Measurements from ENCODE around the gene CEBPA. TPM values are rescaled to one million over a fixed set of nuclear protein-coding genes. Genes with fewer than 3 reads are reported as not detected.

Gene CEBPA
- total RNA-seq, 1 experiment from 2014 or later = 3.2 TPM

- H3K79me2 ChIP-seq (ENCODE audit: insufficient read depth, low read length) = no peaks in the 10 kb centered on the region
- no peaks in the 10 kb centered on the region for H3K9me3 ChIP-seq (ENCODE audit: control insufficient read depth, low read depth, low read length)
- no peak overlapping the region for H2BK5ac ChIP-seq (ENCODE audit: insufficient read length, low read length)
- H3K9me3 Mint-ChIP-seq = peaks cover 4 to 5% of the 10 kb centered on the region in 2 experiments; a peak in 2 of 5 replicates
- no peak overlapping the region for H3K27ac ChIP-seq (ENCODE audit: insufficient read length, low read depth, low read length)
- peaks cover 0 to 1% (median 0%) of the 10 kb centered on the region in 3 experiments; a peak in 3 of 7 replicates for H3K36me3 Mint-ChIP-seq (ENCODE audit: insufficient read depth in 1 of 3, low read depth in 3 of 3)
- H3T11ph ChIP-seq (ENCODE audit: low read length) = no peak overlapping the region
- H3K4ac ChIP-seq (ENCODE audit: low read depth, low read length) = no peak overlapping the region
- TF ChIP-seq CTCF (conservative IDR thresholded peaks at IDR 0.05) = no peak
- peaks cover 3% of the 10 kb centered on the region for H3K27me3 Mint-ChIP-seq (ENCODE audit: low read depth)
- H3K56ac ChIP-seq (ENCODE audit: insufficient read length, low read depth, low read length) = no peak overlapping the region
- H4K5ac ChIP-seq (ENCODE audit: insufficient read length, low read depth, low read length) = no peak overlapping the region
- H3K23me2 ChIP-seq (ENCODE audit: insufficient read length, low read depth, low read length, poor library complexity, severe bottlenecking) = no peaks in the 10 kb centered on the region
- H3K14ac ChIP-seq (ENCODE audit: insufficient read depth, low read length) = no peak overlapping the region
- DNase-seq = no peak
- H3K27ac Mint-ChIP-seq = no peak overlapping the region
- WGBS (ENCODE audit: extremely low coverage, insufficient read length, low lambda C conversion rate) = no CpG with 5 or more reads among the region's 7 CpGs
- peaks cover 0 to 3% of the 10 kb centered on the region in 2 experiments; a peak in 2 of 4 replicates for H3K4me1 Mint-ChIP-seq
- H3K18ac ChIP-seq (ENCODE audit: insufficient read length, low read depth, low read length) = no peak overlapping the region
- H3K79me1 ChIP-seq (ENCODE audit: insufficient read depth, low read depth, low read length, poor library complexity, severe bottlenecking) = no peaks in the 10 kb centered on the region
- no peak overlapping the region for H2AFZ ChIP-seq (ENCODE audit: low read length)
- no peak overlapping the region for H2AK5ac ChIP-seq (ENCODE audit: insufficient read length, low read length)
- no peak overlapping the region for H4K91ac ChIP-seq (ENCODE audit: insufficient read length, low read depth, low read length)
- H2BK15ac ChIP-seq (ENCODE audit: low read depth, low read length) = no peak overlapping the region
- H4K8ac ChIP-seq (replicated peaks; ENCODE audit: insufficient read length, low read depth, low read length) = no peak overlapping the region
- no peak overlapping the region for H3K4me3 Mint-ChIP-seq
- H3K23ac ChIP-seq (ENCODE audit: insufficient read length, low read depth, low read length) = no peak overlapping the region
- H3K9ac ChIP-seq (ENCODE audit: extremely low read depth, insufficient read length, low read length) = no peak overlapping the region
- no peaks in the 10 kb centered on the region for H3K4me1 ChIP-seq (ENCODE audit: insufficient read depth, low read length)
- no peak overlapping the region for H2BK120ac ChIP-seq (ENCODE audit: low read depth, low read length, poor library complexity, severe bottlenecking)
- no peaks in the 10 kb centered on the region for H3K27me3 ChIP-seq (ENCODE audit: insufficient read depth, low read length)
- no peak overlapping the region for H2BK20ac ChIP-seq (ENCODE audit: low read depth, low read length, poor library complexity, severe bottlenecking)
- no peak overlapping the region for H3K4me2 ChIP-seq (ENCODE audit: insufficient read depth, insufficient read length, low read length)
- H4K20me1 ChIP-seq (ENCODE audit: control insufficient read depth, insufficient read depth, insufficient read length) = no peaks in the 10 kb centered on the region
- H2BK12ac ChIP-seq (ENCODE audit: insufficient read length, low read depth, low read length) = no peak overlapping the region
These were observed 46.6 kb downstream of the CEBPA start for GRCh38 chr19:33255781-33256180.

Measured in H9 (cell line).